Osteocyte (in vitro differentiated cells): Measurements from ENCODE around the gene HRNR. TPM values are rescaled to one million over a fixed set of nuclear protein-coding genes. Genes with fewer than 3 reads are reported as not detected.
"Not testable (repeated sequence)": the region's sequence is repeated elsewhere in the genome, so short reads cannot be mapped to it uniquely, and the experiment has no call there.

ENCODE experiments used
- DNase-seq: peaks from one replicate; pipeline ENCODE4 v3.0.0; 2021; ENCODE audit warnings: mixed read lengths; ENCODE audit not compliant: unreplicated experiment; ENCODE audit errors: extremely low spot score
- H3K27ac Mint-ChIP-seq: one replicate; pipeline ENCODE4 v1.8.0; 2021; ENCODE audit warnings: mild to moderate bottlenecking, mixed read lengths; ENCODE audit not compliant: unreplicated experiment
- H3K27me3 Mint-ChIP-seq: one replicate; pipeline ENCODE4 v1.8.0; 2021; ENCODE audit warnings: mixed read lengths; ENCODE audit not compliant: unreplicated experiment
- H3K36me3 Mint-ChIP-seq: one replicate; pipeline ENCODE4 v1.8.0; 2021; ENCODE audit warnings: mixed read lengths; ENCODE audit not compliant: unreplicated experiment
- H3K4me1 Mint-ChIP-seq: one replicate; pipeline ENCODE4 v1.8.0; 2021; ENCODE audit warnings: mixed read lengths; ENCODE audit not compliant: unreplicated experiment
- H3K4me3 Mint-ChIP-seq: one replicate; pipeline ENCODE4 v1.8.0; 2021; ENCODE audit warnings: mild to moderate bottlenecking, moderate library complexity, mixed read lengths; ENCODE audit not compliant: unreplicated experiment
- H3K9me3 Mint-ChIP-seq: one replicate; pipeline ENCODE4 v1.8.0; 2021; ENCODE audit warnings: mixed read lengths; ENCODE audit not compliant: unreplicated experiment
- CTCF ChIP-seq: fragments of 200-600 bp; sonication (generic); IDR thresholded peaks from 2 replicates; pipeline ENCODE4 v1.5.0; 2021; ENCODE audit warnings: antibody characterized with exemption, mild to moderate bottlenecking, moderate library complexity
- long read RNA-seq: library from polyadenylated mRNA; unstranded; transcript quantifications from one replicate; pipeline ENCODE4 v2.0.0, GENCODE V29; 2021
- total RNA-seq: library from RNA; stranded (reverse); gene quantifications from 2 replicates; pipeline ENCODE4 v1.2.1, GENCODE V29; 2021

The HRNR gene
- not detected in 2 replicates for total RNA-seq
- long read RNA-seq = 0 reads

- no peaks in the 10 kb centered on the region for H3K36me3 Mint-ChIP-seq
- DNase-seq = no peak
- H3K9me3 Mint-ChIP-seq = peaks cover 12% of the 10 kb centered on the region
- no peak for TF ChIP-seq CTCF
- H3K4me3 Mint-ChIP-seq = no peak within 1 kb of the TSS
- H3K4me1 Mint-ChIP-seq = no peaks in the 10 kb centered on the region
- H3K27me3 Mint-ChIP-seq = no peaks in the 10 kb centered on the region
- no peak within 1 kb of the TSS for H3K27ac Mint-ChIP-seq
Observed at GRCh38 chr1:152224093-152224492, at the start of gene HRNR. Gene HRNR, minus strand, starts transcription at chr1:152224193. Its CDS starts 940 bp downstream, at chr1:152223253.

DNA sequence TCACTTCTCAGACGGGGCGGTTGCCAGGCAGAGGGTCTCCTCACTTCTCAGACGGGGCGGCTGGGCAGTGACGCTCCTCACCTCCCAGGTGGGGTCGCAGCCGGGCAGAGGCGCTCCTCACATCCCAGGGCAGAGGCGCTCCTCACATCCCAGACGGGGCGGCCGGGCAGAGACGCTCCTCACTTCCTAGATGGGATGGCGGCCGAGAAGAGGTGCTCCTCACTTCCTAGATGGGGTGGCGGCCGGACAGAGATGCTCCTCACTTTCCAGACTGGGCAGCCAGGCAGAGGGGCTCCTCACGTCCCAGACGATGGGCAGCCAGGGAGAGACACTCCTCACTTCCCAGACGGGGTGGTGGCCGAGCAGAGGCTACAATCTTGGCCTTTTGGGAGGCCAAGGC lies 32.4 kb upstream of the HRNR start:
- H3K36me3 Mint-ChIP-seq, DNase-seq, H3K27me3 Mint-ChIP-seq, H3K4me3 Mint-ChIP-seq, H3K27ac Mint-ChIP-seq, H3K4me1 Mint-ChIP-seq: not testable (repeated sequence)
- H3K9me3 Mint-ChIP-seq = peaks cover 12% of the 10 kb centered on the region

DNA sequence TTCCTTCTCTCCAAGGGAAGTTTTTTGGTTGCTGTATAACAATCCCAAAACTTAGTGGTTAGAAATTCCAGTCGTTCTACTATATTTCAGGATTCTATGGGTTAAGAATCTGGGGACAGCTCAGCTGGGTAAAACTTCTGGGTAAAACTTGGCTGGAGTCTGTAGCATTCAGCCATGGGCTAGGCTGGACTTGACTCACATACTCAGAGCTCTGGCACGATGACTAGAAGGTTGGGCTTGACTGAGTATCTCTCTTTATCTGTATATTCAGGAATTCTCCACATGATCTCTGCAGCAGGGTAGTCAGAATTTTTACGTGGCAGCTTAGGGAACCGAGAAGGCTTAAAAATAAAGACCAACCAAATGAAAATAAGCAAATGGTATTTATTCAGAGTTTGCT lies 28.2 kb upstream of the HRNR start:
- no peaks in the 10 kb centered on the region for H3K36me3 Mint-ChIP-seq
- no peaks in the 10 kb centered on the region for H3K27me3 Mint-ChIP-seq
- no peaks in the 10 kb centered on the region for H3K4me1 Mint-ChIP-seq
- no peak overlapping the region for H3K4me3 Mint-ChIP-seq
- no peak for TF ChIP-seq CTCF
- H3K9me3 Mint-ChIP-seq = peaks cover 3% of the 10 kb centered on the region
- no peak overlapping the region for H3K27ac Mint-ChIP-seq
- DNase-seq = no peak

DNA sequence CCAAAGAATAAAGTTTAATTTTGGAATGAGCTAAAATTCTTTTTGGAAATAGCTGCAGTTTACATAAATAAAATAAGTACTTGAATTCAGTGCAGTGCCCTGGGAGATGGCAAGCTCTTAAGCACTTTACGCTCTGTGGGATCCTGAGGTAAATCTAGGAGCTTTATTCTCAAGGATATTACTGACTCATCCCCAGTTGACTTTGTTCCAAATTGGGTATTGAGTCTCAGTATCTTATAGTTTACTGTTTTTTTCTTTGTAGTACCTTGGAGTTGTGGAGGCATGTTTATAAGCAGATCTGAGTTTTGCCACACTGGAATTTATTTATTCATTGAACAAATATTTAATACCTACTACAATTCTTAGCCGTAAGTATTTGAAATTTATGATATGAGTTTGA lies 27.4 kb upstream of the HRNR start:
- H3K27ac Mint-ChIP-seq = no peak overlapping the region
- H3K4me1 Mint-ChIP-seq = no peaks in the 10 kb centered on the region
- DNase-seq = no peak
- no peaks in the 10 kb centered on the region for H3K36me3 Mint-ChIP-seq
- no peak for TF ChIP-seq CTCF
- H3K4me3 Mint-ChIP-seq = no peak overlapping the region
- no peaks in the 10 kb centered on the region for H3K27me3 Mint-ChIP-seq
- H3K9me3 Mint-ChIP-seq = peaks cover 3% of the 10 kb centered on the region

- Mint-ChIP-seq H3K27ac (no peak overlapping the region), H3K27me3 (no peaks in the 10 kb centered on the region), H3K9me3 (peaks cover 4% of the 10 kb centered on the region), H3K4me1 (no peaks in the 10 kb centered on the region), H3K4me3 (no peak overlapping the region), H3K36me3 (no peaks in the 10 kb centered on the region)
- DNase-seq = no peak
- no peak for TF ChIP-seq CTCF
Observed at GRCh38 chr1:152247316-152247715, 23.3 kb upstream of the HRNR start.
